BLaER1 treated with 17β-estradiol and CSF1 and Interleukin-3, amounts not matched to agents 10 nM and 100 nM (cell line): ENCODE data around the gene LRRFIP2.
A peak's percentile ranks its signal among the peaks of the same experiment; 100 is the strongest.

Experiments used
- H3K27ac ChIP-seq, 11 experiments: shearing (Covaris generic); formaldehyde crosslinking; 2 replicates each; pipeline ENCODE4 v1.8.1; 2022
- H3K27me3 ChIP-seq, 11 experiments: shearing (Covaris generic); formaldehyde crosslinking; 2 replicates each; pipeline ENCODE4 v1.8.1; 2022
- H3K36me3 ChIP-seq, 11 experiments: shearing (Covaris generic); formaldehyde crosslinking; 2 replicates each; pipeline ENCODE4 v1.8.1; 2022
- H3K4me1 ChIP-seq, 10 experiments: shearing (Covaris generic); formaldehyde crosslinking; 2 replicates each; pipeline ENCODE4 v1.8.1; 2022
- H3K4me2 ChIP-seq, 11 experiments: shearing (Covaris generic); formaldehyde crosslinking; 2 replicates each; pipeline ENCODE4 v1.8.1; 2022
- H3K4me3 ChIP-seq, 10 experiments: shearing (Covaris generic); formaldehyde crosslinking; 2 replicates each; pipeline ENCODE4 v1.8.1; 2022
- H3K9ac ChIP-seq, 11 experiments: shearing (Covaris generic); formaldehyde crosslinking; 2 replicates each; pipeline ENCODE4 v1.8.1; 2022
- H3K9me3 ChIP-seq, 11 experiments: shearing (Covaris generic); formaldehyde crosslinking; replicated peaks in 1 of 11; 2 replicates each; pipeline ENCODE4 v1.8.1; 2022
- H4K20me1 ChIP-seq, 11 experiments: shearing (Covaris generic); formaldehyde crosslinking; 2 replicates each; pipeline ENCODE4 v1.8.1; 2022
- Cebpa-rat ChIP-seq, 11 experiments: shearing (Covaris generic); IDR thresholded peaks; 2 replicates each; pipeline ENCODE4 v1.8.1; 2022

The LRRFIP2 gene

DNA sequence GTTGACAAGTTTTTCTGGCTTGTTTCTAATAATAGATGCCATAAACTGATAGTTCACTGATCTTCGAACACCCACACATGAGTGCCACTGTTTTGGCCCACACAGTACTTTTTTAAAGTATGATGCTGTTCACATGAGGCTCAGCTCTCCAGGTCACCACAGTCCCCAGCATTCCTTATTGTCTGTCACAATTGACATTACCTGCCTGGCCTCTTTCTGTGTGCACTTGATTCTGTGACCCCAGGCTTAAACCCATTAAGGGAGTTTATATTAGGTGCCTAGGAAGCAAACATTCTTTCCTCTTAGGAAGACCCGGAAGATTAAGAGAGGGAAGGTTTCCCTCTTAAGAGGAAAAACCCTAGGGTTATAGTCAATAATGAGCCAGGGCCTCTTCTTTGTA, 24.2 kb upstream of the LRRFIP2 start:
- no peaks in the 10 kb centered on the region for H3K36me3 ChIP-seq
- H4K20me1 ChIP-seq, result no peaks in the 10 kb centered on the region
- H3K9me3 ChIP-seq, result peaks cover 0 to 18% (median 0%) of the 10 kb centered on the region in 11 experiments; a peak in 9 of 22 replicates
- H3K4me1 ChIP-seq, result no peaks in the 10 kb centered on the region
- no peak overlapping the region for H3K4me3 ChIP-seq
- TF ChIP-seq Cebpa-rat (IDR thresholded peaks at IDR 0.05), result no peak
- no peaks in the 10 kb centered on the region for H3K27me3 ChIP-seq
- H3K27ac ChIP-seq, result no peak overlapping the region
- no peak overlapping the region for H3K4me2 ChIP-seq
- H3K9ac ChIP-seq, result no peak overlapping the region

DNA sequence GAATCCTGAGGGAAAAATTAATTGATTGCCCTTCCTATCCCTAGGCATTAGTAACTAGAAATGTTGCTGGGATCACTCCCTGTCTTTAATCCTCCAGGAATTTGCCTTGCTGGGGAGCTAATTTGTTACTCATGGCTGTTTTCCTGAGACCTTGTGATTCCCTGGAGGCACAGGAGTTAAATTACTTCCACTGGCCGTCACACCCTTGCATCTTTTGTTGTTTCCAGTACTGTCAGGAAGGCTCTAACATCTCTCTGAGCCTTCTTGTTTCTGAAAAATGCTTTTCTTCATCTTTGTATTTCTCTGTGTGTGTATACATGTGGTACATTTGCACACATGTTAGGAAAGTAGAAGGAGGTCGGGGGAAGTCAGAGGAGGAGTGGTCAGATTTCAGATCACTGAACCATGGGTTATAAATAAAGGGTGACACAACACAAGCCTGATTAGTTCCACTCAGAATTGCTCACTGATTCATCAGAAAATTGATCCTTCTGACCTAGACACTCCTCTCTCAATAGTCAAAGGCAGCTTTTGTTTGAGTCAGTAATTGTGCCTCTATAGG, 23.5 kb upstream of the LRRFIP2 start:
- no peak overlapping the region for H3K9ac ChIP-seq
- H3K27me3 ChIP-seq, result no peaks in the 10 kb centered on the region
- no peaks in the 10 kb centered on the region for H3K36me3 ChIP-seq
- H3K4me2 ChIP-seq, result no peak overlapping the region
- H3K4me3 ChIP-seq, result no peak overlapping the region
- H3K9me3 ChIP-seq, result peaks cover 0 to 18% (median 0%) of the 10 kb centered on the region in 11 experiments; a peak in 9 of 22 replicates
- no peak overlapping the region for H3K27ac ChIP-seq
- H3K4me1 ChIP-seq, result no peaks in the 10 kb centered on the region
- no peaks in the 10 kb centered on the region for H4K20me1 ChIP-seq
- TF ChIP-seq Cebpa-rat (IDR thresholded peaks at IDR 0.05), result no peak

DNA sequence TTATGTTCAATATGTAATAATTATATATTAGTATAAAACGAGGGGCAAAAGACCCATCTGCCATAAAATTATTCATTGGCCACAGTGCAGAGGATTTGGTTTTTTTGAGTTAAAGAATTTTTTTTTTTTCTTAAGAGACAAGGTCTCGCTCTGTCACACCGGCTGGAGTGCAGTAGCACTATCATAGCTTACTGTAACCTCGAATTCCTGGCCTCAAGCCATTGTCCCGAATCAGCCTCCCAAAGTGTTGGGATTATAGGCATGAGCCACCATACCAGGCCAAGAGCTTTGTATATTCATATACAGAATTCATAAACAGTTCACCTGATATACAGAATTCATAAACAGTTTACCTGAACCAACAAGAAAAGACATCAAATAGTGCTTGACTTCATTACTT, 20.2 kb upstream of the LRRFIP2 start:
- Histone ChIP-seq H3K27ac (no peak overlapping the region), H3K4me3 (no peak overlapping the region), H3K9ac (no peak overlapping the region), H3K4me2 (no peak overlapping the region), H3K4me1 (no peaks in the 10 kb centered on the region), H3K27me3 (no peaks in the 10 kb centered on the region), H4K20me1 (no peaks in the 10 kb centered on the region; a peak in 1 of 22 replicates), H3K9me3 (peaks cover 0 to 18% (median 0%) of the 10 kb centered on the region in 11 experiments; a peak in 9 of 22 replicates), H3K36me3 (no peaks in the 10 kb centered on the region)
- TF ChIP-seq Cebpa-rat (IDR thresholded peaks at IDR 0.05), result no peak

DNA sequence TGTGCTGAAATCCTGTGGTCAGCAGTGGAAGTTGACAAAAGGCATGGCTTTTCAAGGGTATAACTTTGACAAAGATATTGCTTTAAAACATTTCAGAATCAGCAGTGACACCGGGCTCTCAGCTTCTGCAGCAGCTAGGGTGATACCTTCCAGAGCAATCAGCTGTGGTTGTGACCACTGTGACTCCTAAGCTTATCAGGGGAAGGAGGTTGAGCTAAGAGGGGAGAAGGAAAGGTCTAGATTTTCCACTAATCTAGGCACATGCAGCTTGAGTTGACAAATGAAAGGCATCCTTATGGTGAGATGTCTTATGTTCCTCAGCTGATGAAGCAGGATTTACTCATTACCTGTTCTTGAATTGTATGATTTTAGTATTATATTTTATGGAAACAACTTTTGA, 16.3 kb upstream of the LRRFIP2 start:
- Histone ChIP-seq H3K9me3 (peaks cover 0 to 9% (median 0%) of the 10 kb centered on the region in 11 experiments; a peak in 6 of 22 replicates), H3K27me3 (no peaks in the 10 kb centered on the region)

DNA sequence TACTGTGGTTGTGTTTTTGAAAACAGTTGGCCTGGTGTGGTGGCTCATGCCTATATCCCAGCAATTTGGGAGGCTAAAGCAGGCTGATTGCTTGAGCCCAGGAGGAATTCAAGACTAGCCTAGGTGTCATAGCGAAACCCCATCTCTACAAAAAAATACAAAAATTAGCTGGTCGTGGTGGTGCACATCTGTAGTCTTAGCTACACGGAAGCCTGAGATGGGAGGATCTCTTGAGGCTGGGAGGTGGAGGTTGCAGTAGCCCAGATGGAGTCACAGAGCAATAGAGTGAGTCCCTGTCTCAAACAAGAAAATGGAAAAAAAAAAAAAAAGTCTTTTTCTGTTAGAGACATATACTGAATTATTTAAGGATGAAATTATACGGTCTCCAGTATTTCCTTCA, 14.7 kb upstream of the LRRFIP2 start:
- H3K4me2 ChIP-seq, result no peak overlapping the region
- H3K9me3 ChIP-seq, result no peaks in the 10 kb centered on the region
- no peaks in the 10 kb centered on the region for H3K4me1 ChIP-seq
- no peaks in the 10 kb centered on the region for H3K36me3 ChIP-seq
- no peaks in the 10 kb centered on the region; a peak in 1 of 22 replicates for H4K20me1 ChIP-seq
- no peak overlapping the region for H3K27ac ChIP-seq
- no peaks in the 10 kb centered on the region for H3K27me3 ChIP-seq
- no peak overlapping the region for H3K4me3 ChIP-seq
- no peak overlapping the region for H3K9ac ChIP-seq
- no peak for TF ChIP-seq Cebpa-rat (IDR thresholded peaks at IDR 0.05)

More for the DNA sequence above, 16.3 kb upstream of the LRRFIP2 start:
- H3K4me3 ChIP-seq, result no peak overlapping the region
- H3K9ac ChIP-seq, result no peak overlapping the region
- H3K4me2 ChIP-seq, result no peak overlapping the region
- no peaks in the 10 kb centered on the region for H3K4me1 ChIP-seq
- no peak overlapping the region for H3K27ac ChIP-seq
- H3K36me3 ChIP-seq, result no peaks in the 10 kb centered on the region
- no peaks in the 10 kb centered on the region; a peak in 1 of 22 replicates for H4K20me1 ChIP-seq
- no peak for TF ChIP-seq Cebpa-rat (IDR thresholded peaks at IDR 0.05)

DNA sequence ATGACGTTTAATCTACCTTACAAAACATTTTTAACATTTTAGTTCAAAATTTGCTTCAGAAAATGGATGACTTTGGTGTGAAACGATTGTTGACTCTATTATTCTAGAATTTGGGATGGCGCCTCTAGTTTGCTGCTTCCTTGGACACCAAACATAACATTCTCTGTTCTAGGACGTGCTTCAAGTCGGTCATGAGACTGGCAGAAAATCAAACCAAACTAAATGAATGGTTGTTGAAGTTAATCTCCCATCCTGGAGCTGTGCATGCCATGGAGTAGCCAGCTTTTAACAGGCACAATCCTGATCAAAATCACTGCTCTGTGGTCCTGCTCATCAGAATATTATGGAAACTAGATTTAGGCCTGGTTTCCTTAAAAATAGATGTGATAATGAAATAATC, 9.6 kb upstream of the LRRFIP2 start:
- Histone ChIP-seq H3K4me1 (peaks cover 3 to 17% (median 8%) of the 10 kb centered on the region in 10 experiments; a peak in 18 of 20 replicates), H3K27me3 (no peaks in the 10 kb centered on the region), H3K9me3 (no peaks in the 10 kb centered on the region), H3K9ac (no peak overlapping the region), H3K36me3 (peaks cover 0 to 16% (median 4%) of the 10 kb centered on the region in 11 experiments; a peak in 5 of 22 replicates), H3K4me2 (no peak overlapping the region), H3K4me3 (no peak overlapping the region), H3K27ac (no peak overlapping the region), H4K20me1 (peaks cover 0 to 8% (median 0%) of the 10 kb centered on the region in 11 experiments; a peak in 4 of 22 replicates)
- no peak for TF ChIP-seq Cebpa-rat (IDR thresholded peaks at IDR 0.05)

DNA sequence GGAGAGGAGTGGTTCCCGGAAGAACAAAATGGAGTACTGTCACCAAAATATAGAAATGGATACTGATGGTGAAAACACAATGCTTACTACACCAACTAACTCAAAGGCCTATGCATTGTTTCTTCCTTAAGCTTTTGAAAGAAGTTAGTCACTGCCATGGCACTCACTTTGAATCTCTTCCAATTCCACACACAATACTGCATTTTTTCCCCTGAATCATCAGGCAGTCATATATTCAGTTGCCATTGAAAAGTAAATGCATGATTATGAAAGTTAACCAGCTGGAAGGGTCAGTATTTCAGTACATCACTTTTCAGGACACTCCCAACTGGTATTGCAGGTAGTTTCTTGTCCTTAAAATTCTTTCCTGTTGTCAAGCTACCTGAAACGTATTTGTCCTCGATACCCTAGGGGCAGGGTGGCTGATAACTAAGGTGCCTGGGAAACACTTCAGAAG, 9.0 kb upstream of the LRRFIP2 start:
- H3K9me3 ChIP-seq, result no peaks in the 10 kb centered on the region
- H4K20me1 ChIP-seq, result peaks cover 0 to 13% (median 0%) of the 10 kb centered on the region in 11 experiments; a peak in 6 of 22 replicates
- peaks cover 5 to 21% (median 12%) of the 10 kb centered on the region in 10 experiments for H3K4me1 ChIP-seq
- no peak overlapping the region for H3K4me2 ChIP-seq
- peaks cover 0 to 16% (median 4%) of the 10 kb centered on the region in 11 experiments; a peak in 6 of 22 replicates for H3K36me3 ChIP-seq
- no peak for TF ChIP-seq Cebpa-rat (IDR thresholded peaks at IDR 0.05)
- no peak overlapping the region for H3K4me3 ChIP-seq
- H3K27ac ChIP-seq, result no peak overlapping the region
- no peaks in the 10 kb centered on the region for H3K27me3 ChIP-seq
- no peak overlapping the region for H3K9ac ChIP-seq

DNA sequence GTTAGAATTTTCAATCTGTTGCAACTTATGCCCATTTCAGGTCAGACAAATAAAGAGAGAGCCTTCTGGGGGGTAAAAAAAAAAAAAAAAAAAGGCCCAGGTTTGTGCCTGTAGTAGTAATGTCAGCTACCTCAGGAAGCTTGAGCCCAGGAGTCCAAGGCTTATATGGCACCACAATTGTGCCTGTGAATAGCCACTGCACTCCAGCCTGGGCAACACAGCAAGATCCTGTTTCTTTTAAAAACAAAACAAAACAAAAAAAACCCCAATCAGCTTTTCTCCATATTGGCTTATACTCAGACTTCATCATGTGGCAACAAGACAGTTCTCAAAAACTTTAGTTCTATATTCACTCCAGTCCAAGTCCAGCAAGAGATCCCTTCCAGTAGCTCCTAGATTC, 8.4 kb upstream of the LRRFIP2 start:
- no peak overlapping the region for H3K9ac ChIP-seq
- no peak overlapping the region for H3K4me2 ChIP-seq
- no peaks in the 10 kb centered on the region for H3K9me3 ChIP-seq
- no peak overlapping the region for H3K27ac ChIP-seq
- H3K4me3 ChIP-seq, result no peak overlapping the region
- no peaks in the 10 kb centered on the region for H3K27me3 ChIP-seq
- H3K4me1 ChIP-seq, result peaks cover 10 to 27% (median 18%) of the 10 kb centered on the region in 10 experiments
- no peak for TF ChIP-seq Cebpa-rat (IDR thresholded peaks at IDR 0.05)
- peaks cover 0 to 16% (median 4%) of the 10 kb centered on the region in 11 experiments; a peak in 6 of 22 replicates for H3K36me3 ChIP-seq
- H4K20me1 ChIP-seq, result peaks cover 0 to 16% (median 0%) of the 10 kb centered on the region in 11 experiments; a peak in 6 of 22 replicates

DNA sequence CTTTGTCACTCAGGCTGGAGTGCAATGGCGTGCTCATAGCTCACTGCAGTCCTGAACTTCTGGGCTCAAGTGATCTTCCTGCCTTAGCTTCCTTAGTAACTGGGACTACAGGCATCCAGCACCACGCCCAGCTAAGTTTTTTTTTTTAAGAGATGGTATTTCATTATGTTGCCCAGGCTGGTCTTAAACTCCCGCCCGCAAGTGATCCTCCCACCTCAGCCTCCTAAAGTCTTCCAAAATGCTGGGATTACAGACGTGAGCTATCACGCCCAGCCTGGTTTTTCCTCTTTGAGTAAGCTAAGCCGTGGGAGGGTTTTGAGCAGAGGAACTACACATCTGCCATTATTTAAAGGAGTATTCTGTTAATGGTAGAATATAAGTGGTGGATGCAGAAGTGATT, 7.4 kb upstream of the LRRFIP2 start:
- Histone ChIP-seq H3K9ac (no peak overlapping the region), H3K4me3 (no peak overlapping the region), H4K20me1 (peaks cover 0 to 25% (median 0%) of the 10 kb centered on the region in 11 experiments; a peak in 7 of 22 replicates), H3K4me2 (peak overlapping the region in 1 of 11 experiments; percentile 38; a peak in 3 of 22 replicates), H3K36me3 (peaks cover 0 to 16% (median 4%) of the 10 kb centered on the region in 11 experiments; a peak in 6 of 22 replicates), H3K4me1 (peaks cover 19 to 35% (median 27%) of the 10 kb centered on the region in 10 experiments), H3K27ac (no peak overlapping the region), H3K9me3 (no peaks in the 10 kb centered on the region), H3K27me3 (no peaks in the 10 kb centered on the region)
- no peak for TF ChIP-seq Cebpa-rat (IDR thresholded peaks at IDR 0.05)
